OCI-LY7 (cell line): ENCODE data around the gene PTPRE. TPM values are rescaled to one million over a fixed set of nuclear protein-coding genes. Genes with fewer than 3 reads are reported as not detected.

Experiments used
- BruUV-seq: library from RNA; stranded (reverse); fragments of 400-500 nt; replicated peaks from 2 replicates; lab custom pipeline; 2021; lab: Mats Ljungman, UMichigan
- CTCF ChIA-PET: fragments of 300-600 bp; sonication (Branson Sonifier 250); formaldehyde crosslinking; loops from one replicate; lab custom pipeline; 2022; ENCODE audit warnings: antibody characterized with exemption; ENCODE audit not compliant: unreplicated experiment; lab: Charles Lee
- POLR2A ChIA-PET: fragments of 300-600 bp; sonication (Branson Sonifier 250); formaldehyde crosslinking; loops from one replicate; lab custom pipeline; 2022; ENCODE audit warnings: antibody characterized with exemption; lab: Charles Lee
- DNase-seq: peaks from one replicate; pipeline ENCODE4 v3.0.0-alpha.2; 2015; ENCODE audit warnings: low spot score
- H2AFZ ChIP-seq: fragments of 200-600 bp; sonication (generic), shearing (Covaris generic); 2 replicates; pipeline ENCODE4 v1.6.1; 2014; ENCODE audit warnings: mild to moderate bottlenecking, antibody characterized with exemption, low read length, moderate library complexity
- H3K27ac ChIP-seq: fragments of 200-600 bp; sonication (generic); 2 replicates; pipeline ENCODE4 v1.5.1; 2014; ENCODE audit warnings: mixed run types, low read depth, mild to moderate bottlenecking, moderate library complexity, low read length, inconsistent platforms; ENCODE audit not compliant: poor library complexity, severe bottlenecking
- H3K36me3 ChIP-seq: fragments of 200-600 bp; sonication (generic); 2 replicates; pipeline ENCODE4 v1.6.1; 2014; ENCODE audit warnings: mild to moderate bottlenecking, antibody characterized with exemption, low read length, moderate library complexity, mixed read lengths; ENCODE audit not compliant: insufficient read depth
- H3K4me1 ChIP-seq: fragments of 200-600 bp; sonication (generic); 2 replicates; pipeline ENCODE4 v1.5.1; 2014; ENCODE audit warnings: mild to moderate bottlenecking, low read length; ENCODE audit not compliant: insufficient read depth, poor library complexity, severe bottlenecking
- H3K4me2 ChIP-seq: fragments of 200-600 bp; sonication (generic); 2 replicates; pipeline ENCODE4 v1.6.1; 2014; ENCODE audit warnings: mild to moderate bottlenecking, low read length
- H3K4me3 ChIP-seq: fragments of 200-600 bp; sonication (generic); 2 replicates; pipeline ENCODE4 v1.5.1; 2014; ENCODE audit warnings: mild to moderate bottlenecking, low read depth, low read length; ENCODE audit not compliant: poor library complexity, severe bottlenecking
- H3K79me2 ChIP-seq: fragments of 200-600 bp; sonication (generic); 2 replicates; pipeline ENCODE4 v1.6.1; 2016; ENCODE audit warnings: low read depth, mild to moderate bottlenecking, low read length, moderate library complexity, mixed read lengths; ENCODE audit not compliant: insufficient read depth
- H3K9me2 ChIP-seq: fragments of 200-600 bp; sonication (generic); 2 replicates; pipeline ENCODE4 v1.6.1; 2016; ENCODE audit warnings: mild to moderate bottlenecking, low read length, mixed read lengths; ENCODE audit not compliant: insufficient read depth
- H3K9me3 ChIP-seq: fragments of 200-600 bp; sonication (generic); 2 replicates; pipeline ENCODE4 v1.6.1; 2014; ENCODE audit warnings: mild to moderate bottlenecking, mixed run types, low read length, mixed read lengths
- H4K20me1 ChIP-seq: fragments of 200-600 bp; sonication (generic); 2 replicates; pipeline ENCODE4 v1.6.1; 2014; ENCODE audit warnings: mild to moderate bottlenecking, antibody characterized with exemption, low read length, moderate library complexity, mixed read lengths; ENCODE audit not compliant: insufficient read depth
- CTCF ChIP-seq: fragments of 200-600 bp; sonication (generic); conservative IDR thresholded peaks from 2 replicates; pipeline ENCODE4 v1.5.1; 2014; ENCODE audit warnings: mild to moderate bottlenecking, antibody characterized with exemption, low read length, moderate library complexity, mixed read lengths
- EZH2phosphoT487 ChIP-seq: fragments of 200-600 bp; sonication (generic); IDR thresholded peaks from 2 replicates; pipeline ENCODE4 v1.6.1; 2018; ENCODE audit warnings: low read depth, borderline replicate concordance, mild to moderate bottlenecking, mixed run types, antibody characterized with exemption, low read length, moderate library complexity, mixed read lengths
- intact Hi-C: fragments of 100-400 bp; cut with micrococcal nuclease; formaldehyde crosslinking; loops from one replicate; pipeline ENCODE4 v1.10.0; 2022; ENCODE audit not compliant: unreplicated experiment
- total RNA-seq, 2 experiments: library from RNA; depleted of rRNA in 1 of 2; stranded (reverse); fragments of >200 nt in 1 of 2; shearing (Covaris generic) in 1 of 2; gene quantifications; 2 replicates each; pipeline ENCODE4 v1.2.3, GENCODE V29; 2014 to 2022

PTPRE gene
- total RNA-seq, 2 experiments from 2014 or later: 6.8 to 8.3 TPM

- no peak overlapping the region for H3K4me2 ChIP-seq
- no peak for TF ChIP-seq EZH2phosphoT487
- TF ChIP-seq CTCF: no peak
- BruUV-seq: no TSS peak
- H3K4me3 ChIP-seq: no peak overlapping the region
- CTCF ChIA-PET: no interaction called here
- no peaks in the 10 kb centered on the region for H3K9me3 ChIP-seq
- no peaks in the 10 kb centered on the region for H3K36me3 ChIP-seq
- H2AFZ ChIP-seq: no peak overlapping the region
- H3K4me1 ChIP-seq: peaks cover 7% of the 10 kb centered on the region
- H4K20me1 ChIP-seq: no peaks in the 10 kb centered on the region
- H3K9me2 ChIP-seq: no peaks in the 10 kb centered on the region
- no peaks in the 10 kb centered on the region for H3K79me2 ChIP-seq
- intact Hi-C loops: no loop called here
- H3K27ac ChIP-seq: no peak overlapping the region
- POLR2A ChIA-PET: no interaction called here
- DNase-seq: no peak
Measured at GRCh38 chr10:128030498-128031072, 123.7 kb downstream of the PTPRE start.

- BruUV-seq: no TSS peak
- H3K27ac ChIP-seq: no peak overlapping the region
- no peaks in the 10 kb centered on the region for H3K9me2 ChIP-seq
- ChIA-PET POLR2A (no interaction called here), CTCF (no interaction called here)
- intact Hi-C loops: no loop called here
- H3K4me1 ChIP-seq: peaks cover 1% of the 10 kb centered on the region
- no peaks in the 10 kb centered on the region for H3K9me3 ChIP-seq
- no peaks in the 10 kb centered on the region for H3K36me3 ChIP-seq
- H3K4me2 ChIP-seq: no peak overlapping the region
- H4K20me1 ChIP-seq: no peaks in the 10 kb centered on the region
- no peak overlapping the region for H3K4me3 ChIP-seq
- no peaks in the 10 kb centered on the region for H3K79me2 ChIP-seq
- no peak overlapping the region for H2AFZ ChIP-seq
- DNase-seq: no peak
- TF ChIP-seq EZH2phosphoT487 (no peak), CTCF (no peak)
Measured at GRCh38 chr10:128031216-128031615, 124.3 kb downstream of the PTPRE start.

GRCh38 chr10:128032466-128032865, 125.6 kb downstream of the PTPRE start:
- intact Hi-C loops: no loop called here
- H3K79me2 ChIP-seq: no peaks in the 10 kb centered on the region
- no peak overlapping the region for H3K27ac ChIP-seq
- no peaks in the 10 kb centered on the region for H3K9me2 ChIP-seq
- ChIA-PET POLR2A (no interaction called here), CTCF (no interaction called here)
- no peak overlapping the region for H3K4me2 ChIP-seq
- BruUV-seq: no TSS peak
- H4K20me1 ChIP-seq: no peaks in the 10 kb centered on the region
- H3K4me3 ChIP-seq: no peak overlapping the region
- TF ChIP-seq EZH2phosphoT487 (no peak), CTCF (no peak)
- H2AFZ ChIP-seq: no peak overlapping the region
- DNase-seq: no peak
- no peaks in the 10 kb centered on the region for H3K4me1 ChIP-seq
- no peaks in the 10 kb centered on the region for H3K9me3 ChIP-seq
- H3K36me3 ChIP-seq: no peaks in the 10 kb centered on the region
